GM23338 (cell line): ENCODE data around the gene TMBIM1.

Source experiments
- CREB1 ChIP-seq: fragments of 250-450 bp; sonication (Bioruptor Pico); IDR thresholded peaks from 2 replicates; pipeline ENCODE4 v1.5.0; 2020; ENCODE audit warnings: low read depth, mild to moderate bottlenecking, moderate library complexity
- EZH2 ChIP-seq: fragments of 200-600 bp; sonication (generic); IDR thresholded peaks from one replicate; pipeline ENCODE4 v1.8.0; 2017; ENCODE audit warnings: antibody characterized with exemption, mild to moderate bottlenecking, low read depth; ENCODE audit not compliant: unreplicated experiment
- EZH2phosphoT487 ChIP-seq: fragments of 200-600 bp; sonication (generic); IDR thresholded peaks from one replicate; pipeline ENCODE4 v1.8.1; 2018; ENCODE audit warnings: antibody characterized with exemption; ENCODE audit not compliant: unreplicated experiment
- JUNB ChIP-seq: IDR thresholded peaks from one replicate; pipeline ENCODE4 v1.6.1; 2016; ENCODE audit warnings: antibody characterized with exemption; ENCODE audit not compliant: unreplicated experiment
- POLR2AphosphoS5 ChIP-seq: IDR thresholded peaks from 2 replicates; pipeline ENCODE4 v1.6.1; 2016; ENCODE audit warnings: antibody characterized with exemption, low read depth
- TF ChIP-seq, protein P1 (sequence below), 2 experiments: fragments of 200-600 bp in 1 of 2; sonication (generic) in 1 of 2; conservative IDR thresholded peaks; 2 replicates each; pipeline versions ENCODE4 v1.5.1 to v1.6.1; 2016 to 2017; ENCODE audit warnings: antibody characterized with exemption in 2 of 2, low read depth in 2 of 2, mild to moderate bottlenecking in 2 of 2, moderate library complexity in 1 of 2
- TF ChIP-seq, protein P2 (sequence below): IDR thresholded peaks from one replicate; pipeline ENCODE4 v1.6.1; 2018; ENCODE audit warnings: antibody characterized with exemption; ENCODE audit not compliant: unreplicated experiment

DNA sequence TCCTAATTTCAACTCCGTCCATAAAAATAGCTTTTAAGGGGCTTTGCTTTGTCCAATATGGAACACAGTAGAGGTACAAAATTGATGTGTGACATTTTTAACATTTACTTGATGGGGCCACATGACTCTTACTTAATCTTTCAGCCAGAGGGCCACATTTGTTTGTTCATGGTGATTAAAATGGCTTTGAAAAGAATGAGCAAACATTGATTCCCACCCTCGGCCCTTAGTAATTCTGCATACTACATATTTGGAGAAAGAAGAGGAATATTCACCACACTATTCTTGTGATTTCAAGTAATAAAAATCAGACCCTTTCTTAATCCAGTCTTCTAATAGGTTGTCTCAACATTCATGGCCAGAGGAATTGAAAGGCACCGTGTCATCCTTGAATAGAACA is 57.8 kb downstream of the TMBIM1 start:
- TF ChIP-seq, protein P1, sequence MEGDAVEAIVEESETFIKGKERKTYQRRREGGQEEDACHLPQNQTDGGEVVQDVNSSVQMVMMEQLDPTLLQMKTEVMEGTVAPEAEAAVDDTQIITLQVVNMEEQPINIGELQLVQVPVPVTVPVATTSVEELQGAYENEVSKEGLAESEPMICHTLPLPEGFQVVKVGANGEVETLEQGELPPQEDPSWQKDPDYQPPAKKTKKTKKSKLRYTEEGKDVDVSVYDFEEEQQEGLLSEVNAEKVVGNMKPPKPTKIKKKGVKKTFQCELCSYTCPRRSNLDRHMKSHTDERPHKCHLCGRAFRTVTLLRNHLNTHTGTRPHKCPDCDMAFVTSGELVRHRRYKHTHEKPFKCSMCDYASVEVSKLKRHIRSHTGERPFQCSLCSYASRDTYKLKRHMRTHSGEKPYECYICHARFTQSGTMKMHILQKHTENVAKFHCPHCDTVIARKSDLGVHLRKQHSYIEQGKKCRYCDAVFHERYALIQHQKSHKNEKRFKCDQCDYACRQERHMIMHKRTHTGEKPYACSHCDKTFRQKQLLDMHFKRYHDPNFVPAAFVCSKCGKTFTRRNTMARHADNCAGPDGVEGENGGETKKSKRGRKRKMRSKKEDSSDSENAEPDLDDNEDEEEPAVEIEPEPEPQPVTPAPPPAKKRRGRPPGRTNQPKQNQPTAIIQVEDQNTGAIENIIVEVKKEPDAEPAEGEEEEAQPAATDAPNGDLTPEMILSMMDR (conservative IDR thresholded peaks at IDR 0.05; ENCODE audit: low read depth in 2 of 2) = no peak
- no peak for TF ChIP-seq POLR2AphosphoS5
- TF ChIP-seq, protein P2, sequence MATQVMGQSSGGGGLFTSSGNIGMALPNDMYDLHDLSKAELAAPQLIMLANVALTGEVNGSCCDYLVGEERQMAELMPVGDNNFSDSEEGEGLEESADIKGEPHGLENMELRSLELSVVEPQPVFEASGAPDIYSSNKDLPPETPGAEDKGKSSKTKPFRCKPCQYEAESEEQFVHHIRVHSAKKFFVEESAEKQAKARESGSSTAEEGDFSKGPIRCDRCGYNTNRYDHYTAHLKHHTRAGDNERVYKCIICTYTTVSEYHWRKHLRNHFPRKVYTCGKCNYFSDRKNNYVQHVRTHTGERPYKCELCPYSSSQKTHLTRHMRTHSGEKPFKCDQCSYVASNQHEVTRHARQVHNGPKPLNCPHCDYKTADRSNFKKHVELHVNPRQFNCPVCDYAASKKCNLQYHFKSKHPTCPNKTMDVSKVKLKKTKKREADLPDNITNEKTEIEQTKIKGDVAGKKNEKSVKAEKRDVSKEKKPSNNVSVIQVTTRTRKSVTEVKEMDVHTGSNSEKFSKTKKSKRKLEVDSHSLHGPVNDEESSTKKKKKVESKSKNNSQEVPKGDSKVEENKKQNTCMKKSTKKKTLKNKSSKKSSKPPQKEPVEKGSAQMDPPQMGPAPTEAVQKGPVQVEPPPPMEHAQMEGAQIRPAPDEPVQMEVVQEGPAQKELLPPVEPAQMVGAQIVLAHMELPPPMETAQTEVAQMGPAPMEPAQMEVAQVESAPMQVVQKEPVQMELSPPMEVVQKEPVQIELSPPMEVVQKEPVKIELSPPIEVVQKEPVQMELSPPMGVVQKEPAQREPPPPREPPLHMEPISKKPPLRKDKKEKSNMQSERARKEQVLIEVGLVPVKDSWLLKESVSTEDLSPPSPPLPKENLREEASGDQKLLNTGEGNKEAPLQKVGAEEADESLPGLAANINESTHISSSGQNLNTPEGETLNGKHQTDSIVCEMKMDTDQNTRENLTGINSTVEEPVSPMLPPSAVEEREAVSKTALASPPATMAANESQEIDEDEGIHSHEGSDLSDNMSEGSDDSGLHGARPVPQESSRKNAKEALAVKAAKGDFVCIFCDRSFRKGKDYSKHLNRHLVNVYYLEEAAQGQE = no peak
- TF ChIP-seq EZH2phosphoT487 = no peak
- TF ChIP-seq CREB1 (CRISPR knock-in tag) = no peak
- no peak for TF ChIP-seq EZH2
- no peak for TF ChIP-seq JUNB
